Measurements from ENCODE around the gene SLC5A7. TPM values are rescaled to one million over a fixed set of nuclear protein-coding genes. Genes with fewer than 3 reads are reported as not detected.

SLC5A7 gene
- total RNA-seq, 4 donors from 2014 or later = 0.21 to 0.28 TPM; not detected in 2

GRCh38 chr2:108061439-108062042, 75.2 kb downstream of the SLC5A7 start:
- H3K27ac ChIP-seq = no peak overlapping the region
- intact Hi-C loops (cut with DNase I; ENCODE audit: low total_unique reads) = no loop called here
- no peak overlapping the region for H3K4me3 ChIP-seq
- no peak for TF ChIP-seq POLR2A (IDR thresholded peaks at IDR 0.05)
- TF ChIP-seq CTCF (IDR thresholded peaks at IDR 0.05) = no peak
- H3K9me3 ChIP-seq = no peaks in the 10 kb centered on the region
- DNase-seq = no peak
- H3K36me3 ChIP-seq = no peaks in the 10 kb centered on the region
- H3K4me1 ChIP-seq = no peaks in the 10 kb centered on the region
- no peaks in the 10 kb centered on the region for H3K27me3 ChIP-seq

Other genes with a start within 250 kb of the SLC5A7 start
- under 1 TPM in 1 of 4 donors, not detected in 3; 0.34 TPM for gene RGPD4, start 159.6 kb upstream of the SLC5A7 start, total RNA-seq

Measured in uterus (tissue), 4 donors.